ENCODE results near the gene NOTUM.

NOTUM gene

GRCh38 chr17:81908793-81909192 lies 52.2 kb downstream of the NOTUM start:
- no peak for DNase-seq

GRCh38 chr17:81907219-81908145 lies 53.5 kb downstream of the NOTUM start:
- no peak for DNase-seq

GRCh38 chr17:81906476-81907218 lies 54.3 kb downstream of the NOTUM start:
- DNase-seq: no peak

GRCh38 chr17:81905993-81906392 lies 55.0 kb downstream of the NOTUM start:
- DNase-seq: no peak

GRCh38 chr17:81905424-81905875 lies 55.5 kb downstream of the NOTUM start:
- DNase-seq: no peak

- no peak for DNase-seq
Measured at GRCh38 chr17:81904600-81905423, 56.2 kb downstream of the NOTUM start.

GRCh38 chr17:81903896-81904599 lies 56.9 kb downstream of the NOTUM start:
- no peak for DNase-seq

GRCh38 chr17:81903415-81903831 lies 57.6 kb downstream of the NOTUM start:
- DNase-seq: no peak

GRCh38 chr17:81902653-81903414 lies 58.2 kb downstream of the NOTUM start:
- DNase-seq: no peak

Data from inflammatory macrophage (primary cell).